Neural progenitor cell (in vitro differentiated cells): ENCODE data around the gene CFAP74.

Experiments used
- CTCF ChIP-seq: fragments of 200-600 bp; sonication (generic); IDR thresholded peaks from 2 replicates; pipeline ENCODE4 v1.5.1; 2017; ENCODE audit warnings: antibody characterized with exemption, mild to moderate bottlenecking
- EZH2 ChIP-seq: fragments of 200-600 bp; sonication (generic); IDR thresholded peaks from 2 replicates; pipeline ENCODE4 v1.6.1; 2017; ENCODE audit warnings: antibody characterized with exemption, mild to moderate bottlenecking, moderate library complexity
- EZH2phosphoT487 ChIP-seq: fragments of 200-600 bp; sonication (generic); IDR thresholded peaks from 2 replicates; pipeline ENCODE4 v1.6.1; 2017; ENCODE audit warnings: antibody characterized with exemption

DNA sequence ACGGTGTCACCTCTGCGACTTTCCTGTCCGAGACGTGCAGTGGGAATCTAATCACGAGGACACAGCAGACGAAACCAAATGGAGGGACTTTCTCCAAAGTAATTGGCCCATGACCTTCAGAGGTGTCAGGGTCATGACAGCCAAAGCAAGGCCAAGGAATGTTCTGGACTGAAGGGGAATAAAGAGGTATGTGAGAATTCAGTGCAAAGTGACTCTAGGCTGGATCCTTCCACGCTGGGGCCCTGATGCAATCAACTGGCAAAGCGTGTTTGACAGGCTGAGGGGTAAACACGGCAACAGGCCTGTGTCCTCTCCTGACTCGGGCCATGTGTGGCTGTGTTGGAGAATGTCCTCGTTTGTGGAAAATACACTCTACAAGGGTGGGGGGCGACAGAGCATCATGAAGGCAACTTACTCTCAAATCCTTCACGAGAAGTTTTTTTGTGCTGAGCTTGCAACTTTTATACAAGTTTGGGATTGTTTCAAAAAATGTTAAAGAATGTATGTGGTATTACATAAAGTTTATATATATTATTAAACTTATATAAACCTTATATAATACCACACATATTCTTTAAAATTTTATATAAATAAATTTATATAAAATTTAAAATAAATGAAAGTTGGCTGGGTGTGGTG lies 1.7 kb downstream of the CFAP74 start:
- no peak for TF ChIP-seq EZH2phosphoT487
- no peak for TF ChIP-seq CTCF
- TF ChIP-seq EZH2, result no peak
